ENCODE data around the gene PER2. TPM values are rescaled to one million over a fixed set of nuclear protein-coding genes. Genes with fewer than 3 reads are reported as not detected.

PER2 gene, protein sequence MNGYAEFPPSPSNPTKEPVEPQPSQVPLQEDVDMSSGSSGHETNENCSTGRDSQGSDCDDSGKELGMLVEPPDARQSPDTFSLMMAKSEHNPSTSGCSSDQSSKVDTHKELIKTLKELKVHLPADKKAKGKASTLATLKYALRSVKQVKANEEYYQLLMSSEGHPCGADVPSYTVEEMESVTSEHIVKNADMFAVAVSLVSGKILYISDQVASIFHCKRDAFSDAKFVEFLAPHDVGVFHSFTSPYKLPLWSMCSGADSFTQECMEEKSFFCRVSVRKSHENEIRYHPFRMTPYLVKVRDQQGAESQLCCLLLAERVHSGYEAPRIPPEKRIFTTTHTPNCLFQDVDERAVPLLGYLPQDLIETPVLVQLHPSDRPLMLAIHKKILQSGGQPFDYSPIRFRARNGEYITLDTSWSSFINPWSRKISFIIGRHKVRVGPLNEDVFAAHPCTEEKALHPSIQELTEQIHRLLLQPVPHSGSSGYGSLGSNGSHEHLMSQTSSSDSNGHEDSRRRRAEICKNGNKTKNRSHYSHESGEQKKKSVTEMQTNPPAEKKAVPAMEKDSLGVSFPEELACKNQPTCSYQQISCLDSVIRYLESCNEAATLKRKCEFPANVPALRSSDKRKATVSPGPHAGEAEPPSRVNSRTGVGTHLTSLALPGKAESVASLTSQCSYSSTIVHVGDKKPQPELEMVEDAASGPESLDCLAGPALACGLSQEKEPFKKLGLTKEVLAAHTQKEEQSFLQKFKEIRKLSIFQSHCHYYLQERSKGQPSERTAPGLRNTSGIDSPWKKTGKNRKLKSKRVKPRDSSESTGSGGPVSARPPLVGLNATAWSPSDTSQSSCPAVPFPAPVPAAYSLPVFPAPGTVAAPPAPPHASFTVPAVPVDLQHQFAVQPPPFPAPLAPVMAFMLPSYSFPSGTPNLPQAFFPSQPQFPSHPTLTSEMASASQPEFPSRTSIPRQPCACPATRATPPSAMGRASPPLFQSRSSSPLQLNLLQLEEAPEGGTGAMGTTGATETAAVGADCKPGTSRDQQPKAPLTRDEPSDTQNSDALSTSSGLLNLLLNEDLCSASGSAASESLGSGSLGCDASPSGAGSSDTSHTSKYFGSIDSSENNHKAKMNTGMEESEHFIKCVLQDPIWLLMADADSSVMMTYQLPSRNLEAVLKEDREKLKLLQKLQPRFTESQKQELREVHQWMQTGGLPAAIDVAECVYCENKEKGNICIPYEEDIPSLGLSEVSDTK (N-terminal part only)
- total RNA-seq (2012; rRNA removed) (2.8 and 3.2 TPM in 2 replicates), polyA plus RNA-seq (2012; rRNA removed) (1.7 and 2.1 TPM in 2 replicates), Bru-seq, nascent RNA (percentile 58 among the genes with signal in this experiment), BruChase-seq, experiment 1, labeled RNA remaining after a 6-hour chase (percentile 45 among the genes with signal in this experiment), BruChase-seq, experiment 2, labeled RNA remaining after a 2-hour chase (percentile 49 among the genes with signal in this experiment)
- polyA plus RNA-seq (2012; cell fraction: cytosol; rRNA removed): 0.60 and 0.80 TPM in 2 replicates
- 4.5 and 5.2 TPM in 2 replicates for polyA plus RNA-seq (2012; cell fraction: nucleus; rRNA removed; ENCODE audit: low replicate concordance)
- long read RNA-seq, partial matches to known transcripts: 1 of 3 reads
- long read RNA-seq, other reads (novel, unspliced or antisense): 1 of 3 reads

DNA sequence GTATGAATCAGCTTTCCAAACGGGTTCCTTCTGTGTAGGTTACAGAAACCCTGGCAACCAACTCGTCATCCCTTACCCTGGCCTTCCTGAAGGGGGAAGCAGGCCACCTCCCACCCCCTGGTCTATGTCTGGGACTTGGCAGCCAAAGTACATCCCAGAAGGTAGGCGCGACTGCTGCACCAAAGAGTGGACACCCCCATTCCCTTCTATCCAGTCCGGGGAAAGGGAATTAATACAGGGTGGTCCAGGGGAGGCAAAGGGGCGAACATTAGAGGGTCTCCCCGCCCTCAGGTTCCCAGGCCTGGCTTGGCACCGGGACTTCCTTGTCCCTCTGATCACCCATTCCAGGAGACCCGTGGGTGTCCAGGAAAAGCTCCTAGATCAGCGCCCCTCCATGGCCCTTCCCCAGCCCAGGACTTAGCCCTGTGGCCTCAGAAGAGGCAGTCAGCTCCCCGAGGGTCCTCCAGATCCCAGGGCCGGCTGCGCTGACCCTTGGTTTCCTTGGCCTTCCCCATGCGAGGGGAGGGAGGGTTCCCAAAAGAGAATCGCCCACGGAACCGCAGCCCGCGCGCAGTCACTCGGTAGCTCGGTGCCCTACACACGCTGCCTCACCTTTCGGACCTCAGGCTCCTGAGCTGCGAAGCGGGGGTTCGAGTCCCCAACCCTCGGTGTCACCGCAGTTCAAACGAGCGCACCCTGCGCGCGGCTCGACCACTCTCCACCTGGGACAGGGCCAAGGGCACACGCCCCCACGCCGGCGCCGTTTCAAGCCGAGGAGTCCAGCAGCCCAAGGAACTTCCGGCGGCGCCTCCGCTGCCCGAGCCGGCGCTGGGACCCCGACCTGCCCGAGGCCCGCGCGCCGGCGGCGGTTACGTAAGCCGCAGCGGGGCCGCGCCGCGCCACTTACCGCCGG, at the start of gene PER2:
Gene PER2, minus strand, starts transcription at position 874 of the 913 bp plus-strand sequence. CDS start 10,674 bp downstream, outside the sequence.
- H3K9me3 ChIP-seq (ENCODE audit: control insufficient read depth, insufficient read depth, low read length): no peaks in the 10 kb centered on the region
- H2AFZ ChIP-seq (replicated peaks; ENCODE audit: low read length, poor library complexity): peak within 1 kb of the TSS; percentile 92
- in situ Hi-C loops (cut with MboI; ENCODE audit: low sequenced_read_pairs) (no loop called here), dilution Hi-C loops (cut with HindIII; ENCODE audit: low sequenced_read_pairs, unreplicated experiment) (no loop called here), intact Hi-C loops (cut with micrococcal nuclease) (loop anchor here (1.0 to 10.0 kb wide), 3 partner anchors 32 to 613 kb away; partner anchors contain the start of gene TRAF3IP1)
- POLR2A ChIA-PET (ENCODE audit: unreplicated experiment): interaction anchor here (0.5 kb wide), 1 partner anchor 50 kb away, joined by 3 read pairs; no protein-coding TSS in a partner anchor
- no peak within 1 kb of the TSS; the same call in 1 of the 2 replicates for H3K18ac ChIP-seq (ENCODE audit: low read depth, low read length)
- H3K4me2 ChIP-seq (ENCODE audit: low read depth, low read length): peak within 1 kb of the TSS; percentile 81
- ATAC-seq (ENCODE audit: low read depth) (peak; percentile 52), DNase-seq (peak; percentile 90)
- peak within 1 kb of the TSS in 1 of 2 experiments; percentile 66; a peak in 2 of 4 replicates for H4K8ac ChIP-seq (ENCODE audit: low read depth in 2 of 2, low read length in 2 of 2)
- 2% methylated on average over 37 of the region's 65 CpGs; no CpG with 5 or more reads in 1 of the 2 experiments for WGBS, 2 experiments (ENCODE audit: extremely low coverage in 2 of 2, insufficient read length in 1 of 2)
- CTCF ChIA-PET: interaction anchor here (0.6 kb wide), 1 partner anchor 225 kb away, joined by 3 read pairs; no protein-coding TSS in a partner anchor
- H3K4ac ChIP-seq (ENCODE audit: low read depth, low read length): peak within 1 kb of the TSS; percentile 79
- H3K27me3 ChIP-seq (ENCODE audit: control insufficient read depth, insufficient read depth, low read length): no peaks in the 10 kb centered on the region
- no peaks in the 10 kb centered on the region for H3K36me3 ChIP-seq (ENCODE audit: control insufficient read depth, insufficient read depth, low read length)
- no peak within 1 kb of the TSS for H2BK20ac ChIP-seq (ENCODE audit: low read depth, low read length)
- peak within 1 kb of the TSS; percentile 88 for H2AK9ac ChIP-seq (replicated peaks; ENCODE audit: low read depth, low read length, poor library complexity)
- peak within 1 kb of the TSS; percentile 69 for H3K4me3 ChIP-seq (ENCODE audit: insufficient read depth, low read depth, low read length)
- no TSS peak for BruUV-seq (replicated peaks)
- peak within 1 kb of the TSS; percentile 11; the same call in 1 of the 2 replicates for H4K91ac ChIP-seq (ENCODE audit: insufficient read depth, low read depth, low read length)
- no peaks in the 10 kb centered on the region; the same call in 1 of the 2 replicates for H4K20me1 ChIP-seq (ENCODE audit: insufficient read depth, low read length)
- peaks cover 20 to 48% of the 10 kb centered on the region in 2 experiments for H3K79me1 ChIP-seq (ENCODE audit: low read depth in 1 of 2, low read length in 2 of 2)
- H3K23ac ChIP-seq (ENCODE audit: low read depth, low read length): peak within 1 kb of the TSS; percentile 53
- H3K9me1 ChIP-seq (ENCODE audit: insufficient read depth, low read length): peaks cover 14% of the 10 kb centered on the region
- H3K14ac ChIP-seq (replicated peaks; ENCODE audit: low read depth, low read length): peak within 1 kb of the TSS; percentile 42; the same call in 1 of the 2 replicates
- peak within 1 kb of the TSS; percentile 40 for H3K27ac ChIP-seq (ENCODE audit: insufficient read depth, low read length)
- H4K5ac ChIP-seq (ENCODE audit: low read depth, low read length): no peak within 1 kb of the TSS
- H3K56ac ChIP-seq (ENCODE audit: extremely low read depth, insufficient read depth, low read length): no peak within 1 kb of the TSS
- peaks cover 23% of the 10 kb centered on the region for H3K4me1 ChIP-seq (ENCODE audit: control insufficient read depth, insufficient read depth, low read length)
- peak within 1 kb of the TSS; percentile 76 for H3K9ac ChIP-seq (ENCODE audit: low read depth, low read length)
- H2AK5ac ChIP-seq (ENCODE audit: low read depth, low read length): no peak within 1 kb of the TSS; the same call in 1 of the 2 replicates
- H2BK15ac ChIP-seq (ENCODE audit: low read depth, low read length): 0 out of 3 replicates have a peak within 1 kb of the TSS, but pooled peaks have one; percentile 7
- peak within 1 kb of the TSS; percentile 22; the same call in 1 of the 2 replicates for H2BK120ac ChIP-seq (ENCODE audit: low read depth, low read length)
- peak within 1 kb of the TSS; percentile 39 for H2BK5ac ChIP-seq (ENCODE audit: low read depth, low read length, poor library complexity, severe bottlenecking)
- TF ChIP-seq SMC3 (IDR thresholded peaks at IDR 0.05; ENCODE audit: low read depth, low read length): no peak
- peak; percentile 60; the same call in 1 of the 2 replicates for TF ChIP-seq CEBPB (IDR thresholded peaks at IDR 0.05; ENCODE audit: low read depth, low read length)
- peak; percentile 17; the same call in 1 of the 2 replicates for TF ChIP-seq MAZ (IDR thresholded peaks at IDR 0.05; ENCODE audit: borderline replicate concordance, low read depth, low read length)
- TF ChIP-seq CHD1 (IDR thresholded peaks at IDR 0.05; ENCODE audit: low read depth, low read length): peak; percentile 77; the same call in 1 of the 2 replicates
- TF ChIP-seq, protein P1, sequence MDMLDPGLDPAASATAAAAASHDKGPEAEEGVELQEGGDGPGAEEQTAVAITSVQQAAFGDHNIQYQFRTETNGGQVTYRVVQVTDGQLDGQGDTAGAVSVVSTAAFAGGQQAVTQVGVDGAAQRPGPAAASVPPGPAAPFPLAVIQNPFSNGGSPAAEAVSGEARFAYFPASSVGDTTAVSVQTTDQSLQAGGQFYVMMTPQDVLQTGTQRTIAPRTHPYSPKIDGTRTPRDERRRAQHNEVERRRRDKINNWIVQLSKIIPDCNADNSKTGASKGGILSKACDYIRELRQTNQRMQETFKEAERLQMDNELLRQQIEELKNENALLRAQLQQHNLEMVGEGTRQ (IDR thresholded peaks at IDR 0.05; ENCODE audit: low read depth, low read length): no peak
- TF ChIP-seq FOS (IDR thresholded peaks at IDR 0.05; ENCODE audit: low read depth, low read length): peak; percentile 63
- TF ChIP-seq RFX5 (IDR thresholded peaks at IDR 0.05; ENCODE audit: low read depth, low read length): peak; percentile 81
- TF ChIP-seq POLR2A (IDR thresholded peaks at IDR 0.05; ENCODE audit: low read depth, low read length): peak; percentile 90
- peak; percentile 9; the same call in 1 of the 2 replicates for TF ChIP-seq RAD21 (IDR thresholded peaks at IDR 0.05; ENCODE audit: low read length)

Measured in IMR-90 (cell line).